GM04504 (cell line): ENCODE data around the gene DYNC2I2.
A peak's percentile ranks its signal among the peaks of the same experiment; 100 is the strongest.
"Not testable (repeated sequence)": the region's sequence is repeated elsewhere in the genome, so short reads cannot be mapped to it uniquely, and the experiment has no call there.

Experiments used
- DNase-seq: peaks from one replicate; pipeline ENCODE4 v3.0.0-alpha.2; 2012; ENCODE audit warnings: low read depth

DYNC2I2 gene

GRCh38 chr9:128656416-128657343, at the start of gene DYNC2I2:
TSS of gene DYNC2I2 (minus strand) at chr9:128656847. CDS start at chr9:128656726, 121 bp downstream.
- DNase-seq: peak; percentile 85

GRCh38 chr9:128706045-128706444, 49.4 kb upstream of the DYNC2I2 start:
- no peak for DNase-seq

GRCh38 chr9:128705051-128705965, 48.7 kb upstream of the DYNC2I2 start:
- no peak for DNase-seq

- no peak for DNase-seq
These were observed 47.7 kb upstream of the DYNC2I2 start for GRCh38 chr9:128704356-128704670.

GRCh38 chr9:128703616-128704355, 47.1 kb upstream of the DYNC2I2 start:
- no peak for DNase-seq

- DNase-seq: no peak
These were observed 46.4 kb upstream of the DYNC2I2 start for GRCh38 chr9:128702949-128703615.

GRCh38 chr9:128702445-128702948, 45.9 kb upstream of the DYNC2I2 start, which contains the start of gene PKN3:
TSS of gene PKN3 (plus strand) at chr9:128702503. CDS start at chr9:128702916, 413 bp downstream.
- peak; percentile 60 for DNase-seq

GRCh38 chr9:128701227-128701854, 44.7 kb upstream of the DYNC2I2 start:
- no peak for DNase-seq

- DNase-seq: not testable (repeated sequence)
These were observed 42.6 kb upstream of the DYNC2I2 start for GRCh38 chr9:128699096-128699795.

GRCh38 chr9:128696923-128697707, 40.5 kb upstream of the DYNC2I2 start:
- no peak for DNase-seq

- no peak for DNase-seq
These were observed 37.7 kb upstream of the DYNC2I2 start for GRCh38 chr9:128694344-128694743.

GRCh38 chr9:128693738-128694137, 37.1 kb upstream of the DYNC2I2 start:
- DNase-seq: not testable (repeated sequence)

GRCh38 chr9:128690684-128691034, 34.0 kb upstream of the DYNC2I2 start:
- no peak for DNase-seq

- DNase-seq: no peak
These were observed 33.4 kb upstream of the DYNC2I2 start for GRCh38 chr9:128689820-128690683.

- DNase-seq: no peak
These were observed 32.7 kb upstream of the DYNC2I2 start for GRCh38 chr9:128689293-128689774.

- peak; percentile 85 for DNase-seq
These were observed 32.0 kb upstream of the DYNC2I2 start, which contains the start of gene SET for GRCh38 chr9:128688501-128689292. TSS of gene SET (plus strand) at chr9:128689222. CDS start at chr9:128689583, 361 bp downstream.

- no peak for DNase-seq
These were observed 30.8 kb upstream of the DYNC2I2 start for GRCh38 chr9:128687453-128687852.
